SW480 (cell line): ENCODE measurements around the gene PCBP3.
"Not testable (repeated sequence)": the region's sequence is repeated elsewhere in the genome, so short reads cannot be mapped to it uniquely, and the experiment has no call there.

Experiments used
- DNase-seq: peaks from one replicate; pipeline ENCODE4 v3.0.0-alpha.2; 2016; ENCODE audit warnings: low spot score

The PCBP3 gene

GRCh38 chr21:45788198-45788597, 144.7 kb downstream of the PCBP3 start:
- no peak for DNase-seq

GRCh38 chr21:45788637-45789506, 145.3 kb downstream of the PCBP3 start:
- DNase-seq: no peak

- no peak for DNase-seq
These were observed 146.9 kb downstream of the PCBP3 start for GRCh38 chr21:45790427-45790826.

GRCh38 chr21:45791562-45792418, 148.3 kb downstream of the PCBP3 start:
- DNase-seq: no peak

GRCh38 chr21:45792682-45793383, 149.3 kb downstream of the PCBP3 start:
- no peak for DNase-seq

- DNase-seq: peak; percentile 46
These were observed 150.5 kb downstream of the PCBP3 start for GRCh38 chr21:45794027-45794426.

- DNase-seq: no peak
These were observed 152.5 kb downstream of the PCBP3 start for GRCh38 chr21:45796003-45796402.

GRCh38 chr21:45797338-45797737, 153.8 kb downstream of the PCBP3 start:
- DNase-seq: no peak

GRCh38 chr21:45799765-45800338, 156.3 kb downstream of the PCBP3 start:
- DNase-seq: no peak

GRCh38 chr21:45800339-45801080, 157.0 kb downstream of the PCBP3 start:
- DNase-seq: no peak

- no peak for DNase-seq
These were observed 157.8 kb downstream of the PCBP3 start for GRCh38 chr21:45801129-45801964.

GRCh38 chr21:45801989-45802388, 158.5 kb downstream of the PCBP3 start:
- no peak for DNase-seq

- no peak for DNase-seq
These were observed 158.9 kb downstream of the PCBP3 start for GRCh38 chr21:45802425-45802824.

- no peak for DNase-seq
These were observed 159.6 kb downstream of the PCBP3 start for GRCh38 chr21:45802956-45803617.

GRCh38 chr21:45803618-45804340, 160.3 kb downstream of the PCBP3 start:
- no peak for DNase-seq

GRCh38 chr21:45804809-45805313, 161.3 kb downstream of the PCBP3 start:
- DNase-seq: no peak

GRCh38 chr21:45805321-45805720, 161.8 kb downstream of the PCBP3 start:
- DNase-seq: no peak

- DNase-seq: no peak
These were observed 162.5 kb downstream of the PCBP3 start for GRCh38 chr21:45806042-45806441.

GRCh38 chr21:45808663-45809062, 165.1 kb downstream of the PCBP3 start:
- not testable (repeated sequence) for DNase-seq
